ENCODE measurements around the gene EVL.

EVL gene

GRCh38 chr14:100067971-100068959 lies 3.0 kb downstream of the EVL start:
- peak; percentile 91 for DNase-seq

- DNase-seq: peak; percentile 44
These were observed 4.1 kb downstream of the EVL start for GRCh38 chr14:100069161-100069800.

- DNase-seq: peak; percentile 47
These were observed 5.1 kb downstream of the EVL start for GRCh38 chr14:100070310-100070709.

- DNase-seq: no peak
These were observed 6.3 kb downstream of the EVL start for GRCh38 chr14:100071545-100071944.

- DNase-seq: peak; percentile 71
These were observed 7.6 kb downstream of the EVL start for GRCh38 chr14:100072783-100073346.

- peak; percentile 62 for DNase-seq
These were observed 8.6 kb downstream of the EVL start for GRCh38 chr14:100073576-100074430.

GRCh38 chr14:100074431-100075100 lies 9.3 kb downstream of the EVL start:
- DNase-seq: no peak

GRCh38 chr14:100075681-100076080 lies 10.5 kb downstream of the EVL start:
- no peak for DNase-seq

GRCh38 chr14:100076133-100076532 lies 10.9 kb downstream of the EVL start:
- peak; percentile 68 for DNase-seq

- no peak for DNase-seq
These were observed 11.4 kb downstream of the EVL start for GRCh38 chr14:100076606-100077005.

GRCh38 chr14:100077441-100077840 lies 12.2 kb downstream of the EVL start:
- DNase-seq: no peak

GRCh38 chr14:100078216-100078803 lies 13.1 kb downstream of the EVL start:
- DNase-seq: no peak

GRCh38 chr14:100078997-100079725 lies 13.9 kb downstream of the EVL start:
- DNase-seq: peak; percentile 84

- no peak for DNase-seq
These were observed 14.4 kb downstream of the EVL start for GRCh38 chr14:100079726-100080005.

GRCh38 chr14:100080206-100080605 lies 15.0 kb downstream of the EVL start:
- no peak for DNase-seq

GRCh38 chr14:100081997-100082625 lies 16.9 kb downstream of the EVL start:
- DNase-seq: no peak

GRCh38 chr14:100082723-100083122 lies 17.5 kb downstream of the EVL start:
- no peak for DNase-seq

- no peak for DNase-seq
These were observed 18.5 kb downstream of the EVL start for GRCh38 chr14:100083706-100084105.

GRCh38 chr14:100084591-100084990 lies 19.4 kb downstream of the EVL start:
- DNase-seq: peak; percentile 22

- peak; percentile 27 for DNase-seq
These were observed 20.2 kb downstream of the EVL start for GRCh38 chr14:100085462-100085861.

- DNase-seq: peak; percentile 23
These were observed 21.1 kb downstream of the EVL start for GRCh38 chr14:100086361-100086760.
